RWPE2 (cell line): ENCODE measurements around the gene MRPL9.
"Not testable (repeated sequence)": the region's sequence is repeated elsewhere in the genome, so short reads cannot be mapped to it uniquely, and the experiment has no call there.

Source experiments
- ATAC-seq: fragments of 200-7000 bp; cut with Tn5 transposase; 3 replicates; pipeline ENCODE4 v1.9.1; 2021; ENCODE audit warnings: low read depth
- DNase-seq: peaks from one replicate; pipeline ENCODE4 v3.0.0-alpha.2; 2020; ENCODE audit warnings: low spot score
- H3K27ac ChIP-seq: fragments of 450-650 bp; 2 replicates; pipeline ENCODE4 v1.5.1; 2017; ENCODE audit warnings: mild to moderate bottlenecking; ENCODE audit not compliant: poor library complexity, severe bottlenecking
- H3K27me3 ChIP-seq: fragments of 250-450 bp; sonication (Bioruptor Pico); 2 replicates; pipeline ENCODE4 v1.5.1; 2021; ENCODE audit warnings: mild to moderate bottlenecking, moderate library complexity; ENCODE audit not compliant: insufficient read depth, poor library complexity, severe bottlenecking
- H3K36me3 ChIP-seq: fragments of 250-450 bp; sonication (Bioruptor Pico); 2 replicates; pipeline ENCODE4 v1.5.1; 2020; ENCODE audit warnings: low read depth, mild to moderate bottlenecking, moderate library complexity
- H3K4me1 ChIP-seq: fragments of 250-450 bp; sonication (Bioruptor Pico); 2 replicates; pipeline ENCODE4 v1.5.1; 2021; ENCODE audit warnings: mild to moderate bottlenecking, moderate library complexity; ENCODE audit not compliant: insufficient read depth, poor library complexity, severe bottlenecking
- H3K4me3 ChIP-seq: fragments of 250-450 bp; sonication (Bioruptor Pico); 2 replicates; pipeline ENCODE4 v1.5.1; 2021; ENCODE audit warnings: mild to moderate bottlenecking, moderate library complexity; ENCODE audit not compliant: severe bottlenecking
- H3K9me3 ChIP-seq: fragments of 250-450 bp; sonication (Bioruptor Pico); 2 replicates; pipeline ENCODE4 v1.5.1; 2021; ENCODE audit warnings: mild to moderate bottlenecking, moderate library complexity; ENCODE audit not compliant: severe bottlenecking
- TF ChIP-seq, protein P1 (sequence below): fragments of 450-650 bp; IDR thresholded peaks from one replicate; pipeline ENCODE4 v1.5.1; 2017; ENCODE audit warnings: mild to moderate bottlenecking, moderate library complexity; ENCODE audit not compliant: poor library complexity, severe bottlenecking

Gene MRPL9

DNA sequence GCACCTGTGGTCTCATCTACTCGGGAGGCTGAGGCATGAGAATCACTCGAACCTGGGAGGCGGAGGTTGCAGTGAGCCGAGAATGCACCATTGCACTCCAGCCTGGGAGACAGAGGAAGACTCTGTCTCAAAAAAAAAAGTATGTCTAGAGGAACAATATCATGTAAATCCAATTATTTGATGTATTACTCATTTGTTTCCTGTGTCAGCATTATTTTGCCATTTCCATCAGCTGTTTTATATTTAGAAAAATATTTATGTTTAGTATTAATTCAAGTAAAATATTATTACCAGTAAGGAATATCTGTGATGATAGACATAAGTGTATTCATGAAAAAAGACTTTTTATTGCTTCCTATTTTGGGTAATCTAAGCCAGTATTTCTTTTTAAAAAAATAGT is 14.0 kb upstream of the MRPL9 start:
- no peak for DNase-seq
- TF ChIP-seq, protein P1, sequence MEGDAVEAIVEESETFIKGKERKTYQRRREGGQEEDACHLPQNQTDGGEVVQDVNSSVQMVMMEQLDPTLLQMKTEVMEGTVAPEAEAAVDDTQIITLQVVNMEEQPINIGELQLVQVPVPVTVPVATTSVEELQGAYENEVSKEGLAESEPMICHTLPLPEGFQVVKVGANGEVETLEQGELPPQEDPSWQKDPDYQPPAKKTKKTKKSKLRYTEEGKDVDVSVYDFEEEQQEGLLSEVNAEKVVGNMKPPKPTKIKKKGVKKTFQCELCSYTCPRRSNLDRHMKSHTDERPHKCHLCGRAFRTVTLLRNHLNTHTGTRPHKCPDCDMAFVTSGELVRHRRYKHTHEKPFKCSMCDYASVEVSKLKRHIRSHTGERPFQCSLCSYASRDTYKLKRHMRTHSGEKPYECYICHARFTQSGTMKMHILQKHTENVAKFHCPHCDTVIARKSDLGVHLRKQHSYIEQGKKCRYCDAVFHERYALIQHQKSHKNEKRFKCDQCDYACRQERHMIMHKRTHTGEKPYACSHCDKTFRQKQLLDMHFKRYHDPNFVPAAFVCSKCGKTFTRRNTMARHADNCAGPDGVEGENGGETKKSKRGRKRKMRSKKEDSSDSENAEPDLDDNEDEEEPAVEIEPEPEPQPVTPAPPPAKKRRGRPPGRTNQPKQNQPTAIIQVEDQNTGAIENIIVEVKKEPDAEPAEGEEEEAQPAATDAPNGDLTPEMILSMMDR, result no peak
- no peaks in the 10 kb centered on the region for H3K9me3 ChIP-seq
- H3K27ac ChIP-seq, result no peak overlapping the region
- ATAC-seq, result no peak
- H3K27me3 ChIP-seq, result no peaks in the 10 kb centered on the region
- peaks cover 13% of the 10 kb centered on the region for H3K4me1 ChIP-seq
- H3K4me3 ChIP-seq, result no peak overlapping the region
- peaks cover 54% of the 10 kb centered on the region for H3K36me3 ChIP-seq

DNA sequence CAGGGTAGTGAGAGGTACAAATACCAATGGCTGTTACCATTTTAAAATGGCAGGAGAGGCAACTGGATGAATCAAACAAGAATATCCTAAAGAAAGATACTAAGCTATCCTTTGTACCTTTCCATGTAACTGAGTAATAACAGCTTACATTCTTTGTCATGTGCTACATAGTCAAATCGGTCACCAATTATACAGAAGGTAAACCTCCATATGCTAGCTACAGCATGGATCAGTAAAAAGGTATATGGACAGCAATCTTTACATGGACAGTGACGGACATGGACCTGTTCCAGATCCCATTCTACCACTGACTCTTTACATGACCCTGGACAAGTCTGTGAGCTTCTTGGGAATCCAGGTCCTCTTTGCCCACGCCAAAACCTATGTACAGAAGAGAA is 13.4 kb upstream of the MRPL9 start:
- H3K9me3 ChIP-seq, result no peaks in the 10 kb centered on the region
- H3K27ac ChIP-seq, result no peak overlapping the region
- DNase-seq (no peak), ATAC-seq (no peak)
- no peaks in the 10 kb centered on the region for H3K27me3 ChIP-seq
- no peak overlapping the region for H3K4me3 ChIP-seq
- TF ChIP-seq, protein P1, result no peak
- H3K4me1 ChIP-seq, result peaks cover 13% of the 10 kb centered on the region
- peaks cover 54% of the 10 kb centered on the region for H3K36me3 ChIP-seq

DNA sequence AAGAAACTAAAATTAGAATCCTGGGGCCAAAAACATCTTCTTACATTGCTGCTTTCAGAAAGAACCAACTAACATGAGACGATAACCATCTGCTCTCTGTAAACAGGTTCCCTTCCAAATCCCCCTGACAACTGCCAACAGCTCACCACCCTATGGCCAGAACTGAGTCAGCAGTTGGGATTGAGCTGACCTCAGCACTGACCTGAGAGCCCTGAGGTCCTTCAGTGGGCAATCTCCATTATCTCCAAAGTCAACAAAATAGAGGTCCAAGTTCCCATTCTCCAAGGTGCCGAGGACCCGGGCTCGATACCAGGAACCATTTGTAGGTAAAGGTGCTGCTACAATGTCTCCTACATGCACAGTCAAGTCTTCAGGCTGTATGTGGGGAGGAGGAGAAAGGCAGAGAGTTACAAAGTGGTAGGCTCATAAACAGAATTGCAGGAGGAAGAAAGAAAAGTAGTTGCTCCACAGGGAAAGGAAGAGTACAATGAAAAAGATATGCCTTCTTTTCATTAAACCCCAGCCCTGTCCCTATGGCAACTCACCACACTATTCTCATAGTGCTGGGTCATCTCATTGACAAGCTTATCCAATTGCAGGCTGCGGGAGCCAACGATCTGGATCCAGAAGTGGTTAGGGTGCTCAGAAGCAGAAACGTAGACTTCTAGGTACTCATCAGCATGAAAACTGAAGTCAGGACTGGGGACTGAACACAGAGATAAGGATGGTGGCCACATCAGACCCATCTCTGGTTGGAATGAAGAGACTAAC is 12.8 kb upstream of the MRPL9 start:
- peaks cover 13% of the 10 kb centered on the region for H3K4me1 ChIP-seq
- H3K36me3 ChIP-seq, result peaks cover 54% of the 10 kb centered on the region
- no peak overlapping the region for H3K27ac ChIP-seq
- no peak overlapping the region for H3K4me3 ChIP-seq
- DNase-seq (no peak), ATAC-seq (no peak)
- no peaks in the 10 kb centered on the region for H3K27me3 ChIP-seq
- no peaks in the 10 kb centered on the region for H3K9me3 ChIP-seq
- TF ChIP-seq, protein P1, result no peak

DNA sequence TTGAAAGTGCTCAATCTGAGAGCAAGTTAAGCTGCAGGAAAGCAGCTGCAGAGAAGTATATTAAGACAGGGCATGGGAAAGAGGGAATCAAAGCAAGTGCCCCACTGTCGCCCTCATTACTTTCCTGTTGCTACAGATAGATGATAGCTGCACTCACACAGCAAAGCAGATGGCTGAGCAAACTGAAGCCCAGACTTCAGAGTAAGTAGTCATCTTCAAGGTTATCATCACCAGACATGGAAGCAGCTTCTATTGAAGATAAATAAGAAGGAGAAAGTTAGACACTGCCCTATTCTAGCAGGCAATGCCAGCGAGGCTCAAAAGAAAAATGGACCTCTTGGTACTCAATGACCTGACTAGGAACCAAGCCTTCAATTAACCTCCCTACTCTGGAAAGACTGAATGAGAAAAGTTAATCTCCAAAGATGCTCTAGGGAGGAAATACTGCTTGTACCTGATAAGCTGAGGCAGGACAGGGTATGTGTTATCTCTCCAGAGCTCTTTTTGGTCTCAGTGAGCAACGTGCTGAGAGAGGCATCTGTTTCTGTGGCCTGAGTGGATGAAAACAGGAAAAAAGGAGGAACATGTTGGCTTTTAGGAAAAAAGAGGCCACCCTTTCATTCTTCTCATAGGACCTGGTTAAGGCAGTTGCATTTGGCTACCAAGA is 11.1 kb upstream of the MRPL9 start:
- DNase-seq, result no peak
- Histone ChIP-seq H3K4me1 (peaks cover 13% of the 10 kb centered on the region), H3K27ac (peak overlapping the region; percentile 46), H3K4me3 (no peak overlapping the region), H3K36me3 (peaks cover 42% of the 10 kb centered on the region), H3K27me3 (no peaks in the 10 kb centered on the region), H3K9me3 (no peaks in the 10 kb centered on the region)
- TF ChIP-seq, protein P1, result no peak
- ATAC-seq, result no peak

DNA sequence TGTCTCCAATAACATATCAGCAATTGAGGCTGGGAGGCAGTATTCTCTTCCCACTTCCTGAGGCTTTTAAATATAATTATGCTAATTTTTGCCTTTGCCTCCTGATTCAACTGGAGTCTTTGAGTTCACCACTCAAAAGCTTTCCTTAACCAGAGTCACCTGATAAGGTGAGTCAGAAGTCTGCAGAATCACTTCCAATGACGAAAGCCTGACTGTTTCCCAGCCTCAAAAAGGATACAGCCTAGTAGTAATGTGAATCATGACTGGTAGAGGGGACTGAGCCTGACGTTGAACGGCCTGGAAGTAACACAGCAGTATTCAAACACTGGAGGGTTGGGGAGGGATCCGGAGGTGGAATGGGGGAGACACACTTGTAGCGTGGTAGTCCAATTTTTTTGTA is 10.4 kb upstream of the MRPL9 start:
- Histone ChIP-seq H3K4me3 (no peak overlapping the region), H3K9me3 (no peaks in the 10 kb centered on the region), H3K27ac (peak overlapping the region; percentile 46), H3K36me3 (peaks cover 35% of the 10 kb centered on the region), H3K4me1 (peaks cover 15% of the 10 kb centered on the region), H3K27me3 (no peaks in the 10 kb centered on the region)
- DNase-seq, result no peak
- ATAC-seq, result peak; percentile 98
- TF ChIP-seq, protein P1, result no peak

DNA sequence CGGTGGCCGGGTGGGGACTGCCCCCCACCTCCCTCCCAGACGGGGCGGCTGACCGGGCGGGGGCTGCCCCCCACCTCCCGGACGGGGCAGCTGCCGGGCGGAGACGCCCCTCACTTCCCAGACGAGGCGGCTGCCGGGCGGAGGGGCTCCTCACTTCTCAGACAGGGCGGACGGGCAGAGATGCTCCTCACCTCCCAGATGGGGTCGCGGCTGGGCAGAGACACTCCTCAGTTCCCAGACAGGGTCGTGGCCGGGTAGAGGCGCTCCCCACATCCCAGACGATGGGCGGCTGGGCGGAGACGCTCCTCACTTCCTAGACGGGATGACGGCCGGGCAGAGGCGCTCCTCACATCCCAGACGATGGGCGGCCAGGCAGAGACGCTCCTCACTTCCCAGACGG is 6.0 kb upstream of the MRPL9 start:
- DNase-seq, H3K27ac ChIP-seq: not testable (repeated sequence)

More for the DNA sequence above, 6.0 kb upstream of the MRPL9 start:
- H3K36me3 ChIP-seq, result peaks cover 11% of the 10 kb centered on the region
- ATAC-seq, H3K9me3 ChIP-seq, H3K4me3 ChIP-seq, H3K27me3 ChIP-seq: not testable (repeated sequence)
- H3K4me1 ChIP-seq, result peaks cover 33% of the 10 kb centered on the region
